ENCODE results near the gene ADAMTS16. TPM values are rescaled to one million over a fixed set of nuclear protein-coding genes. Genes with fewer than 3 reads are reported as not detected.

Gene ADAMTS16
- total RNA-seq, 4 donors from 2014 or later: 0.27 to 0.94 TPM; not detected in 2

GRCh38 chr5:5315068-5315980 lies 175.2 kb downstream of the ADAMTS16 start:
- Histone ChIP-seq H3K4me3 (no peak overlapping the region), H3K4me1 (no peaks in the 10 kb centered on the region), H3K9me3 (no peaks in the 10 kb centered on the region), H3K27me3 (no peaks in the 10 kb centered on the region), H3K36me3 (no peaks in the 10 kb centered on the region), H3K27ac (no peak overlapping the region)
- ATAC-seq: no peak
- TF ChIP-seq EP300 (IDR thresholded peaks at IDR 0.05): no peak
- no peak for TF ChIP-seq CTCF (IDR thresholded peaks at IDR 0.05)
- no peak for TF ChIP-seq POLR2A (IDR thresholded peaks at IDR 0.05)
- no peak for TF ChIP-seq POLR2AphosphoS5 (IDR thresholded peaks at IDR 0.05)
- 71 to 78% methylated on average over 8 to 11 of the region's 12 CpGs for WGBS, 2 donors (ENCODE audit: low coverage in 1 of 2)

DNA sequence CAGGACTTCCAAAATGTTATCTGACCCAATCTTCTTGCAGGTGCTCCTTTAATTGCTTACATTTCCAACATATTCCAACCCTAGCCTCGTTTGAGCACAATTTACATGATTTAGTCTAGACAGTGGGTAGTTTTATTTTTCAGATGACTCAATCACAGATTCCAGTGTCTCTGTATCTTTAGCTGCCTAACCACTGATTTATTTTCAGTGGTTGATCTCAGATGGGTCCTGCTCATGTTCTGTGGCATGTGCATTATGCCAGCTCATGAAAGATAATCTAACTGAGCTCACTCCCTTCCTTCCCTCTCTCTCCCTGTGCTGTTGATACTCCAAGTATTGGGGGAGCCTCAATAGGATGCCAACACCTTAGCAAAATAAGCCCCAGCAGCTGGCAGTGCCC lies 176.2 kb downstream of the ADAMTS16 start:
- no peaks in the 10 kb centered on the region for H3K9me3 ChIP-seq
- WGBS, 2 donors (ENCODE audit: low coverage in 1 of 2): 6 to 22% methylated on average over 1 of the region's 1 CpG
- no peak for TF ChIP-seq POLR2AphosphoS5 (IDR thresholded peaks at IDR 0.05)
- no peak for TF ChIP-seq EP300 (IDR thresholded peaks at IDR 0.05)
- no peak for TF ChIP-seq POLR2A (IDR thresholded peaks at IDR 0.05)
- TF ChIP-seq CTCF (IDR thresholded peaks at IDR 0.05): no peak
- H3K27me3 ChIP-seq: no peaks in the 10 kb centered on the region
- H3K4me3 ChIP-seq: no peak overlapping the region
- H3K36me3 ChIP-seq: no peaks in the 10 kb centered on the region
- no peak overlapping the region for H3K27ac ChIP-seq
- H3K4me1 ChIP-seq: no peaks in the 10 kb centered on the region
- ATAC-seq: no peak

- Histone ChIP-seq H3K27ac (no peak overlapping the region), H3K27me3 (no peaks in the 10 kb centered on the region), H3K36me3 (no peaks in the 10 kb centered on the region), H3K4me3 (no peak overlapping the region), H3K9me3 (no peaks in the 10 kb centered on the region), H3K4me1 (no peaks in the 10 kb centered on the region)
- no peak for ATAC-seq
- 100% methylated on average over 2 of the region's 10 CpGs; no CpG with 5 or more reads in 1 of the 2 donors for WGBS, 2 donors (ENCODE audit: low coverage in 1 of 2)
- TF ChIP-seq POLR2AphosphoS5 (IDR thresholded peaks at IDR 0.05) (no peak), CTCF (IDR thresholded peaks at IDR 0.05) (no peak), EP300 (IDR thresholded peaks at IDR 0.05) (no peak), POLR2A (IDR thresholded peaks at IDR 0.05) (no peak)
Observed at GRCh38 chr5:5317976-5318375, 177.8 kb downstream of the ADAMTS16 start.

DNA sequence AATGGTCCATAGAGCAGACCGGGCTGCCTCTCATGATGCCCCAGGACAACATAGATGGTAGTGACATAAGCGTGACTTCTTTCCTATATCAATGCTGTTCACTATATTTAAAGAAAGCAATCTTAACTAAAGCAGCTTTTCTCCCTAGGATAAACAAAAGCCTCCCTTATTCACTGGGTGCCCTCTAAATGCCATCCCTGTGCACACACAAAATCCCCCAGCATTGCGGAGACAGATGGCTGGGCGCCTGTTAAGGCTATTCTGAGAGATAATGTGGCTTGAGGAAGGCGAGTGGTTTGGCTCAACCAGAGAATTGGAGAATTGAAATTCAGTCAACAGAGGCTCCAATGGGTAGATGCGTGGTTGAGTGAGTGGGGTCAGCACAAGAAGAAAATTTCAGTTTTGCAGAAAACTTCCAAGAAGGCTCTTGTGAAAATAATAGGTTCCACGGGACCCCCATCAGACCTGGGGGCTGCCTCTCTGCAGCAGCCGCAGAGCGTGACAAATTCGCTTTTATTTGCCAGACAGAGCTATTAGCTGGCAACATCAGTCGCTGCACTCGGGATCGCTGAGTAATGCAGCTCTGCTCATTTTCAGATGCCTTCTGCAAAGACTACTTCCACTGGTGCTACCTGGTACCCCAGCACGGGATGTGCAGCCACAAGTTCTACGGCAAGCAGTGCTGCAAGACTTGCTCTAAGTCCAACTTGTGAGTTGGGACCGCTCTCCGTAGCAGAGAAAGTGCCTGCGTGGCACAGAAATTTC lies 178.5 kb downstream of the ADAMTS16 start:
- ATAC-seq: no peak
- TF ChIP-seq POLR2A (IDR thresholded peaks at IDR 0.05) (no peak), POLR2AphosphoS5 (IDR thresholded peaks at IDR 0.05) (no peak), CTCF (IDR thresholded peaks at IDR 0.05) (no peak), EP300 (IDR thresholded peaks at IDR 0.05) (no peak)
- no peak overlapping the region for H3K4me3 ChIP-seq
- no peaks in the 10 kb centered on the region for H3K36me3 ChIP-seq
- 72 to 78% methylated on average over 6 to 7 of the region's 18 CpGs for WGBS, 2 donors (ENCODE audit: low coverage in 1 of 2)
- no peaks in the 10 kb centered on the region for H3K27me3 ChIP-seq
- no peak overlapping the region for H3K27ac ChIP-seq
- H3K4me1 ChIP-seq: no peaks in the 10 kb centered on the region
- H3K9me3 ChIP-seq: no peaks in the 10 kb centered on the region
